Activated CD4-positive, CD25-positive, alpha-beta regulatory T cell treated with anti-CD3 and anti-CD28 coated beads, Interleukin-2, amount 50 U/mL, for 16 hours (primary cell): Measurements from ENCODE around the gene HELT.
"Not testable (repeated sequence)": the region's sequence is repeated elsewhere in the genome, so short reads cannot be mapped to it uniquely, and the experiment has no call there.

Experiments used
- DNase-seq: peaks from one replicate; pipeline ENCODE4 v3.0.0-alpha.2; 2020; ENCODE audit warnings: low read depth, low spot score

HELT gene

DNA sequence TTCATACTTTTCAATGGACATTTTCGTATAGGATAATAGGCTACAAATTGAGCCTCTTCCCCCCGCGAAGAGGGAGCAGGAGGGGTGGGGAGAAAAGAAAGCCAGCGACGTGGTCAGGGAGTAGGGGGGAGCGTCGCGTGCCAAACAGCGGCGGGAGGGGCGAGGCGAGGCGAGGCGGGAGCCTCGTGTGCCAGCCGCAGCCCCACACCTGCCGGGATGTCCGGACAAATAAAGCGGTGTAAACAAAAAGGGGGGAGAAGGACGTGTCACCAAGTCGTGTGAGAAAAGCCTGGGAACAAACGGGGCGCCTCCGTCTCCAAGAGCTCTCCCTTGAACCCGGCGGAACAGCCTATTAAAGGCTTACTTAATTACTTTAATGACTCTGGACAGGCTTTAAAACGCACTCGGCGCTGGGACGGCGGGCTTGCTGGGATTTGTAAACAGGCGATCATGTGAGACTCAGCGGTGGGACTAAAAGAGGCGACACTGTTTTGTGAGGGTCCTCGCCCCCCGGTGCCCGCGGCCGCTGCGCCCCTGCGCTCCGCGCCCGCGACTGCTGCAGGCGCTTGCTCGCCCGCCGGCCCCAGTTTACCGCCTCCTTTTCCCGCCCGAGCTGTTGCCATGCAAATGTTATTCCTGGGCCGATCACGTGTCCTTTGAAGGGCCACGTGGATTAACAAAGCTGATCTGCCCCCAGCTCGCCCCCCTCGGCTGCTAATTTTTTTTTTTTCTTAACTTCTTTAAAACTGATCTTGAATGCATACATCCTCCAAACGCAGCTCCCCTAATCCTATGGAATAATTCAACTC is at the start of gene HELT:
Gene HELT, plus strand, starts transcription at position 527 of the 809 bp plus-strand sequence. CDS start 439 bp downstream, outside the sequence.
- DNase-seq = no peak

DNA sequence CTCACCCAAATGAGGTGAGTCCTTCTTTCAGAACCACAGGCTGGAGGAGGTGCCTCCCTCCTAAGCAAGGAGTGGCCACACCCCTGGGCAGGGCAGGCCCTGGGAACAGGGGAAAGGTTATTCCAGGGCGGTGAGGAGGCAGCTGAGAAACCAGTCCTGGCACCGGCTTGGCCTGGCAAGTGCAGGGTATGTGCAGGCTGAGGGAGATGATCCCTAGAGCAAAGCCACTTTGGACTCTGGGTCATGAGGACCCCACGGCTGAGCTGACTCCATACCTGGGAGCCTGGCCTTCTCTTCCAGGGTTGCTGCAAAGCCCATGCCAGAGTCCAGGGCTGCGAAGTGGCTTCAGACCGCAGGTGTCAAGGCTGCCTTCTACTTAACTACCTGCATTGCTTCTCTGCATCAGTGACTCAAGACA is 49.5 kb upstream of the HELT start:
- no peak for DNase-seq

DNA sequence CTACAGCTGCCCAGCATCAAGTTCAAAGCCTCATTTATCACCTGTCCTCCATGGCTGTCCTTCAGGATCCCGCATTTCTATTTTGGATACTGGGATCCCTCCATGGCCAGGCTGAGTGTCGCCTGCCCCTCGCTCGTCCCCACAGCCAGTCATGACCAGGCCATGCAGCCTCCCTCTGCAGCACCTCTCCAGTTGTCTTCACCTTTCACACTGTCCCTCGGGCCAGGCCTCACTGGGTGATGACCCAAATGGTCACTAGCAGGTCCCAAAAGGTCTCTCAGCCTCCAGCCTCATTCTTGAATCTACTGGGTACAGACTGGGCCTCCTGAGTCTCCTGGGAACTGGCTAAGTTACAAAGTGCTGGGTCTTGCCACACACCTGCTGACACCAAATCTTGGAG is 48.7 kb upstream of the HELT start:
- no peak for DNase-seq

- no peak for DNase-seq
These were observed 45.3 kb upstream of the HELT start for GRCh38 chr4:184972991-184973390.

GRCh38 chr4:184976348-184976747 is 41.9 kb upstream of the HELT start:
- DNase-seq = not testable (repeated sequence)

- no peak for DNase-seq
These were observed 40.5 kb upstream of the HELT start for GRCh38 chr4:184977747-184978146.

GRCh38 chr4:184978211-184978610 is 40.1 kb upstream of the HELT start:
- no peak for DNase-seq

- DNase-seq = no peak
These were observed 38.7 kb upstream of the HELT start for GRCh38 chr4:184979461-184980124.

DNA sequence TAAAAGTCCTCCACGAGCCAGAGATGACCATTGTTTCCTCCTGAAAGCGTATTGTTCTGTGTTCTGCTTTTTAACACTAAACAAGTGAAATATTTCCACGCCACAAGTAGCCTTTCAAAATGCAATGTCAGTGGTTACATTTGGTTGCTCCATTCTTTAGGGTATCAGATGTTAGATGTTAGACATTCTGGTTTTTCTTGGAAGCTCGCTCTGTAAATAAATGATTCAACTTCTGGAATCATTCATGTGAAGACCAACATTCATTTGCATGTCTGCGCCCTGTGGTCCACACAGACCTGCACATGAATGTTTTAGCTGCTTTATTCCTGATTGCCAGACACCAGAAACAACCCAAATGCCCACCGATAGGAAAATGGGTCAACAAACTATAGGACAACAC is 38.0 kb upstream of the HELT start:
- DNase-seq = no peak

DNA sequence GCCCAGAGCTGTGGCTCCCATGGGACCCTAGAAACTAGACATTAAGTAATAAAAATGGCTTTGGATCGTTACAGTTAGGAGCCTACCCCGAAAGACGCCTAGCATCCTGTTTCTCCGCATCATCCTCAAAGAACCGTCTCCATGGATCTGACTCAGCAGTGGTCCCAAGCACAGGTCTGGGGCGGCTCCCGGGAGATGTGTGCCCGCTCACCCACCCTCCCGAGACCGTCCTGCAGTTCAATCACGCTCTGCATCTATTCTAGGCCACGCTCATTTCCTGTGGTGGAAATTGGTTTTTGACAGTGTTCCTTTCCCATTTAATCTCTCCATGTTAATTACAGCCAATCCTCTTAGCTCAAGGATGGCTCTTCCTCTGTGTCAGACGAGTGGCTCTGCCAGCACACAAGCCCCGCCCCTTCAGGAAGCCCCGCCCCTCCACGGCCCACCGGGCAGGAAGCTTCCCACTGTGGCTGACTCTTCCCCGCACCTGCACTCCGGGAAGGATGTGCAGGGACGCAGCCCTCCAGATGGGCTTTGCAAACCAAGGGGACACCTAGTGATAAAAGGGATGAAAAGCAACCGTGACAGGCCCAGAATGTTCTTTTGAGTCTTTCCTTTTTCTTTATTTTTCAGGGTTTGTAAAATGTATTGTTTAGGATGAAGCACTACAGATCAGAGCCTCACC is 34.5 kb upstream of the HELT start:
- no peak for DNase-seq

- DNase-seq = no peak
These were observed 30.7 kb upstream of the HELT start for GRCh38 chr4:184987493-184988031.

- no peak for DNase-seq
These were observed 29.7 kb upstream of the HELT start for GRCh38 chr4:184988611-184989010.

GRCh38 chr4:184989283-184989682 is 29.0 kb upstream of the HELT start:
- DNase-seq = not testable (repeated sequence)

- DNase-seq = not testable (repeated sequence)
These were observed 28.2 kb upstream of the HELT start for GRCh38 chr4:184990131-184990530.

DNA sequence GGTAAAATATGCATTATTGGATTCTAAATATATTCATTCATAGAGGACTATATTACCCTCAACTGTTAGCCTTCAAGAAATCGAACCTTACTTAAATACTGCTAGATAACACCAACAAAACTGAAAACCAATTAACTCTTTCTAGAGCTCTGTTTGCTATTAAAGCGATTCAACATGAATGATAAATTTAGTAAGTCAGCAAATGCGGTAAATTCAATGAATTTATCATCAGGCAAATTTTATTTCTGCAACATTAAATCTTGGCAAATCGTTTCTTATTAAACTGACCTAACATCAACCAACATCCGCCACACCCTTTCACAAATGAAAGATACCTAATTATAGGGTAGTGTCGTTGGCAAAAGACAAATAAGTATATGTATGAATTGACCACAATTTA is 26.4 kb upstream of the HELT start:
- DNase-seq = no peak

DNA sequence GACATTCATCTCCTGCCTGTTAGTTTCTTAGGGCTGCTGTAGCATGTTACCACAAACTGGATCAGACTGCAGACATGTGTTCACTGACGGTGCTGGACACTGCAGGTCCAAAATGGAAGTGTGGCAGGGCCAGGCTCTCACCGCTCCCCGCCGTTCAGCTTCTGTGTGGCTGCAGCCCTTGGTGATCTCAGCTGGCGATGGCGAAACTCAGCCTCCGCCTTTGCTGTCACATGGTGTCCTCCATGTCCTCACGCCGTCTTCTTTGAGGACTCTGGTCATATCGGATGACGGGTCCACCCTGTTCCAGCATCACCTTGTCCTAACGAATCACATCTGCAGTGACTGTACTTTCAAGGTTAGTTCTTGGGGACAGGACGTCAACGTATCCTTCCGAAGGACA is 25.9 kb upstream of the HELT start:
- DNase-seq = no peak

DNA sequence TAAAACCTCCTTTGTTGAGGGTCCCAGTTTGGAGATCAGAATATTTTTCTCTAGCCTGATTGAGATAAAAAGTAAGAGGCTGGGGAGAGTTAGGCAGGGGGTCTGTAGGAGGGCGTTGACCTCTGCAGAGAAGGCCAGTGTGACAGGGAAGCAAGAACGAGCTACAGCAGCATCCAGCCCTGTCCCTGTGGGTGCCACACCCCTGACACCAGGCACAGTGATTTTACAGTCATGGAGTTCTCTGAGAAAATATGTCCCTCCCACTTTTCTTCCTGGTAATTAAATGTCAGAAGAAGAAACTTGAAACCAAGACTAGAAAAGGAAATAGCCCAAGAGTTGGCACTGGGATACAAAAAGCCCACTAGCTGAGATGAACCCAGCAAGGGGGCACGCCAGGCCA is 25.0 kb upstream of the HELT start:
- no peak for DNase-seq

- no peak for DNase-seq
These were observed 24.2 kb upstream of the HELT start for GRCh38 chr4:184994010-184994622.

- no peak for DNase-seq
These were observed 23.7 kb upstream of the HELT start for GRCh38 chr4:184994623-184995010.

DNA sequence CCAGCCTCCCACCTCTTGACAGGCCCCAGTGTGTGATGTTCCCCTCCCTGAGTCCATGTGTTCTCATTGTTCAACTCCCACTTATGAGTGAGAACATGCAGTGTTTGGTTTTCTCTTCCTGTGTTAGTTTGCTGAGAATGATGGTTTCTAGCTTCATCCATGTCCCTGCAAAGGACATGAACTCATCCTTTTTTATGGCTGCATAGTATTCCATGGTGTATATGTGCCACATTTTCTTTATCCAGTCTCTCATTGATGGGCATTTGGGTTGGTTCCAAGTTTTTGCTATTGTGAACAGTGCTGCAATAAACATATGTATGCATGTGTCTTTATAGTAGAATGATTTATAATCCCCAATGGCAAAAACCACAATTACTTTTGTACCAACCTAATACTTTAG is 20.6 kb upstream of the HELT start:
- not testable (repeated sequence) for DNase-seq

DNA sequence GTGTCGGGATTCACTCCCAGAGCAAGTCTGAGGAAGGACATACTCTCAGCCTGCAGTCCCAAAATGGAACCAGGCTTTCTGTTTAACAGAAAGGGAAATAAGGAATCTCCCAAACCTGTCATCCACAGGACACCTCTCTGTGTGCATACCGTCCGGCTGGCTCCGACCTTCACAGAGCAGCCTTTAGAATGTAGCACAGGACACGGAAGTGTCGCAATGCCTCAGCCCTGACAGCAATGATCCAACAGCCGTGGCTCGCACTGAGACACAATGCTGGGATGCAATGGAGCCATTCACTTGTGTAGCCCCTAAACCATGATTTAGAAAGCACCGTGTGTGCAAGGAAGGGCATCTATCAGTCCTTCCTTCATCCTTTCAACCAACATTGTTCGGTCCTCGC is 15.5 kb upstream of the HELT start:
- no peak for DNase-seq
